ENCODE data around the gene HOXB4. TPM values are rescaled to one million over a fixed set of nuclear protein-coding genes. Genes with fewer than 3 reads are reported as not detected.

HOXB4 gene
- total RNA-seq, 1 experiment from 2014 or later = not detected

- no peaks in the 10 kb centered on the region for H3K23me2 ChIP-seq (ENCODE audit: insufficient read length, low read depth, low read length, poor library complexity, severe bottlenecking)
- no peak overlapping the region for H2AK5ac ChIP-seq (ENCODE audit: insufficient read length, low read length)
- Mint-ChIP-seq H3K4me1 (peaks cover 28 to 50% of the 10 kb centered on the region in 2 experiments), H3K27me3 (ENCODE audit: low read depth) (peaks cover 100% of the 10 kb centered on the region), H3K4me3 (peak overlapping the region in 1 of 2 experiments; percentile 56; a peak in 3 of 5 replicates), H3K9me3 (peaks cover 4 to 16% of the 10 kb centered on the region in 2 experiments; a peak in 3 of 5 replicates), H3K36me3 (ENCODE audit: insufficient read depth in 1 of 3, low read depth in 3 of 3) (no peaks in the 10 kb centered on the region), H3K27ac (no peak overlapping the region)
- H3K9ac ChIP-seq (ENCODE audit: extremely low read depth, insufficient read length, low read length) = no peak overlapping the region
- no peak overlapping the region for H2BK15ac ChIP-seq (ENCODE audit: low read depth, low read length)
- no peak overlapping the region for H3K4me2 ChIP-seq (ENCODE audit: insufficient read depth, insufficient read length, low read length)
- no peaks in the 10 kb centered on the region for H3K9me3 ChIP-seq (ENCODE audit: control insufficient read depth, low read depth, low read length)
- peaks cover 8% of the 10 kb centered on the region; the same call in 1 of the 2 replicates for H3K4me1 ChIP-seq (ENCODE audit: insufficient read depth, low read length)
- H4K20me1 ChIP-seq (ENCODE audit: control insufficient read depth, insufficient read depth, insufficient read length) = no peaks in the 10 kb centered on the region
- H3K18ac ChIP-seq (ENCODE audit: insufficient read length, low read depth, low read length) = no peak overlapping the region
- DNase-seq = peak; percentile 74
- H3K27ac ChIP-seq (ENCODE audit: insufficient read length, low read depth, low read length) = no peak overlapping the region
- no peak overlapping the region for H2BK12ac ChIP-seq (ENCODE audit: insufficient read length, low read depth, low read length)
- H2BK5ac ChIP-seq (ENCODE audit: insufficient read length, low read length) = no peak overlapping the region
- WGBS (ENCODE audit: extremely low coverage, insufficient read length, low lambda C conversion rate) = no CpG with 5 or more reads among the region's 7 CpGs
- H4K91ac ChIP-seq (ENCODE audit: insufficient read length, low read depth, low read length) = no peak overlapping the region
- H3K4ac ChIP-seq (ENCODE audit: low read depth, low read length) = no peak overlapping the region
- peaks cover 77% of the 10 kb centered on the region; the same call in 1 of the 2 replicates for H3K27me3 ChIP-seq (ENCODE audit: insufficient read depth, low read length)
- TF ChIP-seq CTCF (conservative IDR thresholded peaks at IDR 0.05) = no peak
- no peak overlapping the region for H3K23ac ChIP-seq (ENCODE audit: insufficient read length, low read depth, low read length)
- H3K56ac ChIP-seq (ENCODE audit: insufficient read length, low read depth, low read length) = no peak overlapping the region
- H3K79me1 ChIP-seq (ENCODE audit: insufficient read depth, low read depth, low read length, poor library complexity, severe bottlenecking) = no peaks in the 10 kb centered on the region
- no peak overlapping the region for H2BK120ac ChIP-seq (ENCODE audit: low read depth, low read length, poor library complexity, severe bottlenecking)
- H4K5ac ChIP-seq (ENCODE audit: insufficient read length, low read depth, low read length) = no peak overlapping the region
- H2AFZ ChIP-seq (ENCODE audit: low read length) = no peak overlapping the region
- no peak overlapping the region for H2BK20ac ChIP-seq (ENCODE audit: low read depth, low read length, poor library complexity, severe bottlenecking)
- H3K14ac ChIP-seq (ENCODE audit: insufficient read depth, low read length) = no peak overlapping the region
- no peak overlapping the region for H4K8ac ChIP-seq (replicated peaks; ENCODE audit: insufficient read length, low read depth, low read length)
- no peaks in the 10 kb centered on the region for H3K79me2 ChIP-seq (ENCODE audit: insufficient read depth, low read length)
- H3T11ph ChIP-seq (ENCODE audit: low read length) = no peak overlapping the region
Observed at GRCh38 chr17:48528153-48528935, 49.8 kb downstream of the HOXB4 start.

Measured in H9 (cell line).